Activated CD4-positive, alpha-beta T cell treated with anti-CD3 and anti-CD28 coated beads, Interleukin-10, Interleukin-2, amounts not matched to agents 100 ng/mL and 50 ng/mL, durations not matched to agents 16 hours and 8 hours (primary cell): ENCODE results near the gene HOXA9.

Source experiments
- DNase-seq: peaks from one replicate; pipeline ENCODE4 v3.0.0-alpha.2; 2020

Gene HOXA9

DNA sequence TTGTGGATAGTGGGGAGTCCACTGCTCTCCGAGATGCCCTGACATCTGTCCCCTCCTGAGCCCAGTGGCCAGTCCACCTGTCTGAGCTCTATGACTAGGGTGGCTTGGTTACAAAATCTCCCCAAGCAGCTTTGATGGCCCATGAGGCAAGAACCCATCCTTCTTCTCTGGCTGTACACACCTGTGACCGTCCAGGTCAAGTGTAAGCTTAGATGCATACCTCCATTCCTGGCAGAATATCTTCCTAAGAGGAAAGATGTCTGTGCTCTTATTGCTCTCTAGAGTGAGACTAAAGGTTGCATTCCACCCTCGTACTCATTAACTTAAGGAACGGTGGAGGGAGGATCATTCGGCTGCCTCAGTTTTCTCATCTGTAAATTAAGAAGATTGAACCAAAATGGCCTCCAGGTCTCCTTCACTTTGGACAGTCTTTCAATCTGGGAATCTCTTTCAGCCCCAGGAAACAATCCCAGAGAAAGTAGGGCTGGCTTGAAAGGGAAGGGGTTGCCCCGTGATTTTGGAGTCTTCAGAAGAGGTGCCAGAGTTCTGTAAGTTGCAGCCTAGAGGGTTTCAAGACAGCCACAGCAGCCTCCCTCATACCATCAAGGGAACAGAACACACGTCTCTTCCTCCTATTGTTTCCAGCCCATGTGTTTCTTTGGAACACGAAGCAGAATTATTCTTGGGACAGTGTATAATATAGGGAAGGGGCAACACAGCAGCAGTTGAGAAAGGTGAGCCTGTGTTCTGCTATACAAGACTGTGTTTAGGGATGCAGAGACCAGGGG is 40.2 kb downstream of the HOXA9 start:
- DNase-seq = no peak

DNA sequence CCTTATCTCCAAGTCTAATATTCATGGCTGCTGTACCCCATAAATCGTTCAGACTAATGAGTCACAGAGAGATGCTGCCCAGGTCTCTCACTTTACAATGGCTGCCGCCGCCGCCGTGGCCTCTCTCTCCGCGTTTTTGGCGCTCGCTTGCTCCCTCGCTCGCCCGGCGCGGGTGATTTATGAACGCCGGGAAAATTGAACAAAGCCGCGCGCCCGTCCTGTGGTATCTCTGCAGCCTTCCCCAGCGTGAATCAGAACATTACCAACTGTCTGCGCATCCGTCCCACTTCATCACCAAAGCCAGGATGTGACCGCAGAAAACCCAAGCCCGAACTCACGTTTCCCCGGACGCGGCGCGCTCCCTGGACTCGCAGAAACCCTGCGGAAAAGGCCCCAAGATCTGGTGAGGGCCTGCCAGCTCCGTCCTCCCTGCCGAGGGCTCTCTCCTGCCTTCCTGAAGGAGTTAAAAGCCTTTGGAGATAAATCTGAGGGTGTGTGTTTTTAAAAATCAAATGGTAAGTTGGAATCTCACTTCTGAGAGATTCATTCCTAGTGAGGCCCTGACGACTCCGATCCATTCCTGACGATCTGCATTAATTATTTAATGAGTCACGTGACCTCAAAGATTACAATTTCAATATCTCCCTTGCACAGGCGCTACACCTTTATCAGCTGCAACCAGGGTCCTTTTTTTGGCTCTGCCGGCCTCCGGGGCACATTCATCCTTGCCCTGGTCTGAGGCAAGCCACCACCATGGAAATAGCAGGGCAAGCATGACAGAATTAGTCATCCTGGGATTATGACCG is 41.0 kb downstream of the HOXA9 start:
- no peak for DNase-seq

DNA sequence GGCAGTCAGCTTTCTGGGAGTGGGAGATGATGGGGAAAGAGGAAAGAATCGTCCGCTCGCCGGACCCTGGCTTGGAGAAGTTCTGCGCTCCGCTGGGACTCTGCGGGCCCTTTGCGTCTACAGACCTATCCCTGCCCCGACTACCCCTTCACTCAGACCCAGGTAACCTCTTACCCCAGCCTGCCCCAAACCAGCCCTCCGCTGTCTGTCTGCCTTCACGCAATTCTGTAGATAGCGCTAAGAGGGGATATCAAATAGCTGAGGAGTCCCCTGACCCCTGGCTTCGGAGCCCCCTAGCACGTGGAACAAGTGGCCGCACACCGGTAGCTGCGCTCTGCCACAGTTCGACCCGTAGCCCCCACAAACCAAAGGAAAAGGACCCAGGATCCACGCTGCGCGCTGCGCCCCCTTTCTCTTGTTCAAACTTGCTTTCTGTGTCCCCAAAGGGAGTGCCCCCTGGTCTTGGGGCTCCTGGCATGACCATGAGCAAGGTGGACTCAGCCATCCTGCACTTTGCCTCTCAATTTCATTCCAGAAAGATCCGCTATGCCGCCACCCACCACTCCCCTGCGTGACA is 41.8 kb downstream of the HOXA9 start:
- DNase-seq = no peak

DNA sequence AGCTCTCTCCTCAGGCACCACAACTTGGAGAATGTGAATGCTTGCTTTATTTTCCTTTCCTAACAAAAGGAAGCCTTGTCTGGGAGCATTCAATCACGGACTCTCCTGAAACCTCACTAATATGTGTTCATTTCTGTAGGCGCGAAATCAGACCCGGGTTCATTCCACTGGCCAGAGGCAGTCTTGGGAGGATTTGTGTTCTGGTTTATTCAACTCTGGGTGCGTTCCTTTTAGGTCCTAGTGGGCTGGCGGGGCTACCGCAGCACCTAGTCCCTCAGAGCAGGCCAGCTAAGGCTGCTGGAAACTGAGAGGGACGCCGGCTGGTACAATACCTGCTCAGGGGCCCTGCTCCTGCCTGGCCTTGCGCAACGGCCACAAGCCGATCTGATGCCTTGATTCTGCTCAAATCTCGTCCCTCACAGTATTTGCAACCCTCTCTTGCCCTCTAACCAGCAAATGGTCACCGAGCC is 42.3 kb downstream of the HOXA9 start:
- DNase-seq = no peak

DNA sequence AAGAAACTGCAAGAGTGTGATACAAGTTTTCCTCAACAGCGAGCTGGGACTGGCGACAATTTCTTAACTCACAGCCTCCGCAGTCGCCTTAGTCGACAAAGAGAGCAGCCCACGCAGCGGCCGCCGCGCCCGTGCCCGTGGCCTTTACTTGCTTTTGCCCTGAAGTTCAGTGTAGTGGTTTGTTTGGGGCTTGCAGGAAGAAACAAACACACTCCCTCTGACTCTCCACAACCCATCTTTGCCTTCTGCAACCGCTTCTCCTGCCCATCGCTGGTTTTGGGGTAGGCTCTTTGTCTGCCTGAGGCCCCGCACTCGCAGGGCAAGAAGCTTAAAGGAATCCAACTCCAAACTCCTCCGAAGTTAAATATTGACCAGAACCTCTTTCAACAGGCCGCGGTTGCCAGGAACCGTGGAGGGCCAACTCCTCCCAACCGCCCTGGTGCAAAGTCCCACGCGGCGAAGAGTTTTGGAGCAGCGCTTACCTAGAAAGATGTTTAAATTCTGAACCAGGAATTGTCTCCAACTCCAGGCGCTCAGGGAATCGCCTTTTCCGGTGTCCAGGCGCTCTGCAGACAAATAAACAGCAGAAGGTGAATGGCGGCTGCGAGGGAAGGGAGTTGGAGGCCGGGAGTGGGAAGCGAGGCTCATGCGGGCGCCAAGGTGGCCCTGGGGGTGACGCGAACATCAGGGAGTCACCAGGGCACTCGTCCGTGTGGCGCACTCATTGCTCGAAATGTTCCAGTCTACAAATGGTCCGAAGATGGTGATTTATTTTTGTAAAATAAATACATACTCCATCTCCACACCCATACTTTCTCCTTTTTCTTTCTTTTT is 43.0 kb downstream of the HOXA9 start:
- DNase-seq = no peak

DNA sequence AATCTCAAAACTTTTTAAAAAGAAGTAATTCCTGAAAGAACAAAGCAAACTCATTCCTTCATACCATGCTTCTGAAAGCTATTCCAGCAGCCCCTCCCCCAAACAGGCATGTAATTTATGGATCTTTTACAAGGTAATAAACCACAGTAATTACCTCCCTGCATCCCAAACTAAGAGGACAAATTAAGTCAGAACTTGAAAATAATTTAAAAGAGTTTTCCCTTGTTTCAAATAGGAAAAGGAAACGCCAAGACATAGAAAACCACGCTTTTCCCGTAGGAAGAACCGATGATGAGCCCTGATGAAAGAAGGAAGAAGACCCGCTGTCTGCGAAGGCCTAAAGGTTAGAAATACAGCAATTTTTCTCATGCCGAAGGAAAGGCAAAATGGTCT is 43.7 kb downstream of the HOXA9 start:
- no peak for DNase-seq

DNA sequence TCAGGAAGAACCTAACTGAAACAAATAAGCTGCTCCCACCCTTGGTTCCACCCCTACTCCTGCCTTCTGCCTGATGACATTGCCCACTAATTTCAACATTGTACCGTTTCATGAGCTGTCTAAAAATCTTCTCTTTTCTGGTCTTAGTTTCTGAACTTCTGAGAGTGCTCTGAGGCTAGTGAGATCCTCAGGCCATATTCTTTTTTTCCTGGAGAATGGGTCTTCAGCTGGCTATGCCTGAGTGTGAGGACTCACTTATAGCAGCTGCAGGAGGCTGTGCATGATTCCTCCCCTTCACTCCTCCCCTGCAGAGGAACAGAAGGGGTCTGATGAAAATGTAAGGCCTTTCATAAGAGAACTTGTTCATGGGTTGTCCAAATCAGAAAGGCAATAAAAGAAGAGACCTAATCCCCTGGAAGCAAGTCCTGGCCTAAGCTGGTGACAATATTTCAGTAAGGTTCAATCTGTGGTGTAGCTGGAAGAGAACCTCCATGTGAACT is 45.9 kb downstream of the HOXA9 start:
- no peak for DNase-seq

DNA sequence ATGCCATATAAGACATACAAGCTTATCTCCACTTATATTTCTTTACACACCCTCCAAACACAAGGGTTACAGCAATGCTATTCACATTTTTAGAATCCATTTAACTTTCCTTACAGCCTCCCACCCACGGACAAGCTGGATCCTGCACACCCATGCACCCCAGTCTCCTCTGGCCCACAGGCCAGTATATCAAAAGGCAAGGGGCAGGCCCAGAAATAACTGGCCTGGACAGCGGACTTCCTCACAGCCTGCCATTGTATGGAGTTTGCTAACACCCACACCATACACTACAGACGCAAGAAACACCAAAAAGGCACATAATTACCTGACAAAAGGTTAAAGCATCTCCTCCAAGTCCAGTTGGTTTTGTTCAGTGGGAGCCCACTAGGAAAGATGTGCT is 46.8 kb downstream of the HOXA9 start:
- no peak for DNase-seq

DNA sequence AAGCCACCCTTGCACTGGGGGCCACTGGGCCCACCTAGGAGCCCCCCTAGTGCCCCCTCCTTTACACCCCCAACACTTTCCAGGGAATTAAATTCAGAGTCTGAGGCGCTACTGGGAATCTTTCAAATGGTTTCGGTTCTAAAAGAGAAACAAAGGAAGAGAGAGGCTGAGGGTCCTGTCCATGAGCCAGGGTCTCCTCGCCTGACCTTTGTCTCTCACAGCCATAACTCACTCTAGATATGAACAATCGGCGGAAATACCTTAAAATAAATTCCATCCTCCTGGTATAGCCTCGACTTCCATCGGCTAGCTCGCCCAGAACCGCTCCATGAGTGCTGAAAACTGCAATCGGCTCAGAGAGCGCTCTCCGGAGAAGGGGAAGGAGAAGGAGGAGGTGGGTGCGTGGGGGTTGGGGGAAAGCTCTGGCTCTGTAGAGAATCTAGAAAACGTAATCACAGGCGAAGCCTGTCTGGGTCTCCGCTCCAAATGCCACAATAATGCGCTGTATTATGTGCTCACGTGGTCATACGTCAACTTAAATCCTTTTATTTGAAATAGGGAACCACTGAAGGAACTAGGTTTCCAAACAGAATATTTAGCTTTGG is 47.3 kb downstream of the HOXA9 start:
- DNase-seq = no peak

DNA sequence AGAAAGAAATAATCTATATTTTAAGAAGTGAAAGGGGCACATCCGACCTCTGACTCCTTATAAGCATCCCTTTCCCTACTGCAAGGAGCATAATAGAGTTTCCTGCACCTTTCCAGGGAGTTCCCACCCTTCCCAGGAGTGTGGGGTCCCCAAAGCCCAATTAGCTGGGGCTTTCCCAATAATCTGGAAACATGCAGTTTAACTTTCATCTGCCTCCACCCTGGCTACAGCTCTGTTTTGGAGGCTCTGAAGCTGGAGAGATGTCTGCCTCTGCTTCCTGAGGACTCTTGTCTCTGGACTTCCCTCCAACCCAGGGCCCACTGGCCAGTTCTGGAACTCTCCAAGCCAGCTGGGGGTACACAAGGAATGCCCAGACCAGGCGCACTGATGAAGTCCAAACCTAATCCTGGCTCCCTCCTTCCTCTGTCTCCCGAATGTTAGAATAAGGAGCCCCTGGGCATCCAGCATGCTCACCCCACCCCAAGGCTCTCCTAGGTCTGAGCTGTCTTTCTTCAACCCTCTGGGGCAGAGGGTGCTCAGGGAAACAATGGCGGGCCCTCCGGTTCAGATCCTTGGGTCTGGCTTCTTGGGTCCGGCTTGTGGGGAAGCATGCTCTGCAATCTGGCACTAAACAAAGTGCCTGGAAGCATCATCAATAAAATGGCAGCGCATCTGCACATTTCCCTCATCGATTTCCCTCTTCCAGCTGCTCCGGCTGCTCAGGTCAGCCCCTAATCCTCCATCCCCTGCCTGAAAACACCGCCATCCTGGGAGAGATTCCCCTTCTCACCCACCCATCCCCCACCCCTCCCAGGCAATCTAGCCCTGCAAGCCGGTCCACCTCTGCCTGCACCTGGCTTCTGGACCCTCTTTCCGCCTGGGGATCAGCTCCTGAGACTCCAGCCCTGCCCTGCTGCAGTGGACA is 48.1 kb downstream of the HOXA9 start:
- DNase-seq = no peak

DNA sequence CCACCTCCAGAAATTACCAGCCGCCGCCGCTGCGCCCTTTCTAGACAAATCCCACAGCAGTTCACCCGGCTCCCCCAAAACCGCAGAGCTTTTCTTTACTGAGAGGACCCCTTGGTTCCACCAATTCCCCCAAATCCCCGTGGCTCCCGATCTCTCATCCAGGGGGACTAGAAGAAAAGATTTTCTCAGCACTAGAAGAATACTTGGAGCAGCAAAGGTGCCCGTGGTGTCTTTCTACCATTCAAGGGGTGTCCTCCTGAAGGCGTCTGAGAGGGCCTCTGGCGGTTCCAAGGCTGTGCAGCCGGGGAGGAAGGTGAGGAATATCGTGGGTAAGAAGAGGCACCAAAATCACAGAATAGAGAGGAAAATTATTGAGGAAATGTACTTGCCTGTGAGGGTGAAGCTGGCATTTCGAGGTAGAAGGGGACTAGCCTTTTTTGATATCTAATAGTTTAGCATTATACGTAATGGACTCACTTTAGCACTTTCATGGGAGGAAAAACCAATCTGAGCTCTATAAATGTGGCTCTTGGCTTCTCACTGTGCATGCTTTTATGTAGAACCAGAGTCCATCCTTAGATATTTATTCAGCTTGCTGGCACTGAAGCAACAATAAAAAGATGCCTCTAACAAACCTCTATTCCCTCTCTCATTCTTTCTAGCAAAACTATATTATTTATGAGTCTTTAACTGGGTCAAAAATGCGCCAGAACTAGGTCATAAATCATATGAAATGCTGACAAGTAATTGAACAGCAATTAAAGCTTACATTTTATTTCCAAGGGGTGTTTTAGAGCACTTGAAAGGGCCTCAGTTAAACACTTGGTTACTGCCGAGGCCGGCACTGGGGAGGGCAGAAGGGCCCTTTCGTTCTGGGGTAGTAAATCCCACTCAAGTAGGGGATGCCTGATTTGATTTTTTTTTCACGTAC is 49.0 kb downstream of the HOXA9 start:
- no peak for DNase-seq

DNA sequence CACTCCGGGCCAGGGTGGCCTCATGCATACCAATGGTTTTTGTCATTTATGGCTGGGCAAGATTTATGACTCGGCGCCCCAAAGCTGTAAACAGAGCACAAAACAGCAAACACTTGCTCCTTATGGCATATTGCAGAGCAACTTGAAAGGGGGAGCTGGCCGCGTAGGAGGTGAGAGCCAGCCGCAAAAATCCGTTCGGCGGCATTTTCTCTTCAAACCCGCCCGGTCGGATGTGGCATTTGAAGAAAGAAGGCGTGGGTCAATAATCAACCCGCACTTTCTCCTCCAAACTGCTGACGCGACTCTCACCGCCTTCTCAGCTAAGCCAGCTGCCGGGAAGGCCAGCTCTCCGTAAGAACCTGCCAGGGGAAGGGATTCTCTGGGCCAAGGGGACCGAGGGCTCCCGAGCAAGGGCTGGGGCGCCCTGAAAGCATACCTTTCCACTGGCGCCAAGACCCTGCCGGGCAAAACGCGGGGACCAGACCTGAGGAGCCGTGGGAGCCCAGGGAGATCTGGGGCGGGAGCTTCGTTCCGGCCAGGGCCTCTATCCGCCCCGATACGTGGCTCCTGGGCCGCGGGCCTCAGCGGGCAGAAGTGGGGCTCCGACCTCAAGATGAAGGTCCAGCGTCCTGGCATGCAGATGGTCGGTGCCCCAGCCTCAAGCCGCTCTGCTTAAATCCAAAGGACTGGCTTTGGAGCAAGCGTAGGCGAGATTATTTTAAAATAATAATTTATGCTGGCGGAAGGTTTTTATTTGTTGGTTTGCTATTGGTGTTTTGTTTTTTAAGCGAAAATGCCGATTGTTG is 49.9 kb downstream of the HOXA9 start:
- no peak for DNase-seq

DNA sequence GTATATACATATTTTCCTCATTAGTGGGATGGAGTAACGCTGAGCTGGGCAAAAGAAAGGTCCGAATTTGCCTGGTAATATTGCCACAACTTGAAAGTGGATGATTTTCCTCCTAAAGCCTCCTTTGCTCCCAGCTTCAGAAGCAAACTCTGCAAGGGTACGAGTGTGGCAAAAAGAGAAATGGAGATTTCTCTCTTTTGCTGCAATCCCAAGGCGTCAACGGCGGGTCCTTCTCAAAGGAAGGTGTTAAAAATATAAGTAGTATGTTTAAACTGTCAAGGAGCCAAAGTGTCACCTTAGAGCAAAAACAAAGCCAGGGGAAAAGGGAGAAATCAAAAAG is 50.5 kb downstream of the HOXA9 start:
- no peak for DNase-seq

DNA sequence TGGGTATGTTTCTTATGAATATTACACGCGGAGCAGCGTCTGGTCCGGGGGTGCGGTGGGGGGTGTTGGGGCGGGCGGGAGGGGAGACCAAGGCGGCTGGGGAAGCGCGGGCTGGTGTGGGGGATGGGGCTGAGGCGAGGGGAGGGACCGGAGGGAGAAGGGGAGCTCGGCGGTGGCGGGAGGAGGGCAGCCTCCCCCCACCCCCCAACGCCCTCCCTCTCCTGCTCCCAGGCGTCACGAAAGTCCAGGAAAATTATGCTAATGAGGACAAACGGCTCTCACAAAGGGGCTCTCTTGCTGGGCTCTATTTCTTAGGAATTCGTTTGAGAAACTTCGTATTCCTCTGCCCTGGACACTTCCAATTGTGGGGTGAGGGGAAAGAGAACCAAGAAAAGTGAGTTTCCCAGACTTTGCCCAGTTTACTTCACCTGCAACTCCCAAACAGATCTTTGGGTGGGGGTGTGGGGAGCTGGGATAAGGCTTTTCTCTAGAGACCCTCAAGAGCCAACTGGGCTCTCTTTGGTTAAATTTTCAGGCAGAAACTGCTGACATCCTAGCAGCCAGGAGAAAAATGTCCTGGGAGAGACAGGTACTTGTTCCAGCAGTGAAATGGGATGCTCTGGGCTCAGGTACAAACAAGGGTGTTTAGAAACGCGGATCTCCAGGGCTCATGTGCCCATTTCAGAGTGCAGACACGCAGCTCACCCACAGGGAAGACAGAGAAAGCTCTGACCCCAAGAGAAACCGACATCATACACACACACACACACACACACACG is 51.2 kb downstream of the HOXA9 start:
- DNase-seq = no peak

DNA sequence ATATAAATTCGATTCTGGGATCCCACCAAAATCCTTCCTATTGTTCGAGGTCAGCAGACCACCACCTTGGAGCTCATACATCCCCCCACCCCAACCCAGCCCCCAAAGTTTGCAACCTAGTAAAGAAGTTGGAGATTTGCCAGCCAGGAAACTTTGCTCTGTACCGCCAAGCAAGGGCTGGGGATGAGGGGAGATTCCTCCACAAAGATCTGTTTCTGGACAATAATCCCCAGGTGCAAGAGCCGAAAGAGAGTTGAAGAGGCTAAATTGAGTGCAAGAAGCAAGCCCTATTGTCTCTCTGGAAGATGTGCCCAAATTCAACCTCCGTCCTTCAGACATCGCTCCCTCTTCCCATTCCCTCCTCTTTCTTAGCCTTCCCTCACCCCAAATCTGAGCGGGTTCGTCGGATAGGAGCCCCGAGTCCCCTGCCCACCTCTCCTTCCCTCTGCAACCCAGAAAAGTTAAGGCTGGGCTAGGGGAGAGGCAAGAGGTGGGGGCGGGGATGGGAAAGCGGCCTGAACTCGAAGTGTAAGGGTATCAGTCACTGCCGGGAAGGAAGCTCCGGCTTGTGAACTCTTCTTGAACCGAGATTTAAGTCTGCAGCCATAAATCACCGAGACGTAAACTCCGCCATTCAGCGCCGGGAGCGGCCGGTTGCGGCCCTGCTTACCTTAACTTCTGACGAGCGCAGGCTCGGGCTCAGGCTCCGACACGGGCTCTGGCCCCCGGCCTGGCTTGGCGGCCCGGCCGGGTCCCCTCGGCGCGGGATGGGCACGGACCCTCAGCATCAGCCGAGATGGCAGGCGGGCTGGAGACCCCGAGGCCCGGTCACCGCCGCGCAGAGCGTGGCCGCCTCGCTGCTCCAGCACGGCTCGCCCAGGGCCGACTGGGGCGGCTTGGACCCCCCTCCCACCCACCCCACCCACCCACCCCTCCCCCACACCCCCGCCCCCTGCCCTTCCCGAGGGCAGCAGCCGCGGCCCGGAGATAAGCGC is 52.1 kb downstream of the HOXA9 start:
- DNase-seq = no peak
